Right lobe of liver (tissue), 4 donors: ENCODE results near the gene SH3BP4.

Experiments
- POLR2A ChIP-seq: fragments of 450-650 bp; IDR thresholded peaks from one replicate; pipeline ENCODE4 v1.6.1; 2017; ENCODE audit warnings: antibody characterized with exemption, mild to moderate bottlenecking
- TF ChIP-seq, protein P1 (sequence below), 4 donors: fragments of 200-600 bp in 3 of 4; fragments of 450-650 bp in 1 of 4; IDR thresholded peaks; one replicate each; pipeline versions ENCODE4 v1.5.1 to v1.8.0; 2016 to 2022; ENCODE audit warnings: antibody characterized with exemption in 4 of 4, mild to moderate bottlenecking in 2 of 4
- donor health status: DM: no; HTN: no; CAD: no.
- donor health status: DM: no; HTN: no; CAD: no.
- donor health status: DM: no; HTN: yes; CAD: no.

- TF ChIP-seq, protein P1, sequence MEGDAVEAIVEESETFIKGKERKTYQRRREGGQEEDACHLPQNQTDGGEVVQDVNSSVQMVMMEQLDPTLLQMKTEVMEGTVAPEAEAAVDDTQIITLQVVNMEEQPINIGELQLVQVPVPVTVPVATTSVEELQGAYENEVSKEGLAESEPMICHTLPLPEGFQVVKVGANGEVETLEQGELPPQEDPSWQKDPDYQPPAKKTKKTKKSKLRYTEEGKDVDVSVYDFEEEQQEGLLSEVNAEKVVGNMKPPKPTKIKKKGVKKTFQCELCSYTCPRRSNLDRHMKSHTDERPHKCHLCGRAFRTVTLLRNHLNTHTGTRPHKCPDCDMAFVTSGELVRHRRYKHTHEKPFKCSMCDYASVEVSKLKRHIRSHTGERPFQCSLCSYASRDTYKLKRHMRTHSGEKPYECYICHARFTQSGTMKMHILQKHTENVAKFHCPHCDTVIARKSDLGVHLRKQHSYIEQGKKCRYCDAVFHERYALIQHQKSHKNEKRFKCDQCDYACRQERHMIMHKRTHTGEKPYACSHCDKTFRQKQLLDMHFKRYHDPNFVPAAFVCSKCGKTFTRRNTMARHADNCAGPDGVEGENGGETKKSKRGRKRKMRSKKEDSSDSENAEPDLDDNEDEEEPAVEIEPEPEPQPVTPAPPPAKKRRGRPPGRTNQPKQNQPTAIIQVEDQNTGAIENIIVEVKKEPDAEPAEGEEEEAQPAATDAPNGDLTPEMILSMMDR (IDR thresholded peaks at IDR 0.05): no peak
- TF ChIP-seq POLR2A: no peak
Observed at GRCh38 chr2:234947556-234947955, 4.3 kb upstream of the SH3BP4 start.
